Rectal smooth muscle tissue (tissue), 1 donor: ENCODE measurements around the gene CAND1.

ENCODE experiments used
- H3K27ac ChIP-seq: one replicate; pipeline ENCODE4 v1.7.0; 2013; ENCODE audit warnings: low read depth, low read length, inconsistent platforms
- H3K27me3 ChIP-seq: one replicate; pipeline ENCODE4 v1.7.0; 2013; ENCODE audit warnings: low read length; ENCODE audit not compliant: control insufficient read depth, insufficient read depth
- H3K36me3 ChIP-seq: one replicate; pipeline ENCODE4 v1.7.0; 2013; ENCODE audit warnings: low read length; ENCODE audit not compliant: control insufficient read depth, insufficient read depth
- H3K4me1 ChIP-seq: one replicate; pipeline ENCODE4 v1.7.0; 2013; ENCODE audit warnings: low read length; ENCODE audit not compliant: control insufficient read depth, insufficient read depth
- H3K4me3 ChIP-seq: one replicate; pipeline ENCODE4 v1.7.0; 2013; ENCODE audit warnings: low read length
- H3K9ac ChIP-seq: one replicate; pipeline ENCODE4 v1.7.0; 2013; ENCODE audit warnings: low read length

CAND1 gene

GRCh38 chr12:67287311-67287710 is 18.2 kb downstream of the CAND1 start:
- Histone ChIP-seq H3K27ac (no peak overlapping the region), H3K27me3 (no peaks in the 10 kb centered on the region), H3K36me3 (peaks cover 2% of the 10 kb centered on the region), H3K4me1 (no peaks in the 10 kb centered on the region), H3K9ac (no peak overlapping the region), H3K4me3 (no peak overlapping the region)

DNA sequence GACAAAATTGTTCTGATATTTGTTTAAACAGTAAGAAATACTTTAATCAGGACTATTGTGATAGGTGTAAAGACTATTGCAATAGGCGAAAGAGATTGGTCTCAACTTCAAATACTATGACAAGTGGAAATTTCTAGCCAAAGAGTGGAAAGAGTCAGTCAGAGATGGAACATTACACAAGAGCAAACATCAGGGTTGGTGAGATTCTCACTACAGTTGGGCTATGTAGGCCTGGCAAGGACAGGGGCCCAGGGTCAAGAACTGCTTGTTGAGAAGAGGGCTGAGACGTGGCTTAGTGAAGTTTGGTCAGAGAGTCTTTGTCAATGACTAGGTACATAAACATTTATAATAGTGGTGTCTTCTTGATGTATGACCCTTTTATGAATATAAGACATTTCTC is 19.4 kb downstream of the CAND1 start:
- no peak overlapping the region for H3K9ac ChIP-seq
- H3K27ac ChIP-seq: no peak overlapping the region
- no peaks in the 10 kb centered on the region for H3K27me3 ChIP-seq
- peaks cover 2% of the 10 kb centered on the region for H3K36me3 ChIP-seq
- H3K4me1 ChIP-seq: no peaks in the 10 kb centered on the region
- H3K4me3 ChIP-seq: no peak overlapping the region

DNA sequence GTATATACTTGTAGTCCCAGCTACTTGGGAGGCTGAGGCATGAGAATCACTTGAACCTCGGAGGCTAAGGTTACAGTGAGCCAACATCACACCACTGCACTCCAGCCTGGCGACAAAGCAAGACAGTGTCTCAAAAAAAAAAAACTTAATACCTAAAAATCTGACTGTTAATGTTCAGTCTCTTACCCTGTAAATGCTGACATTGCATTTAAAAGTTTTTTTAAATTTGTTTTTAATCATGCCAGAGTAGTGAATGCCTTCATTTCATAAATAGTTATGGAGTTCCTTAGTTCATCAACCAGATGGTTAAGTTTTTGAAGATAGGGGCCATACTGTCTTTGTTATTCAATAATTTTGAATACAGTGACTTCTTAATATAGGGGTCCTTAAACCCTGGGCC is 21.2 kb downstream of the CAND1 start:
- no peaks in the 10 kb centered on the region for H3K36me3 ChIP-seq
- no peak overlapping the region for H3K27ac ChIP-seq
- H3K4me3 ChIP-seq: no peak overlapping the region
- H3K4me1 ChIP-seq: no peaks in the 10 kb centered on the region
- no peak overlapping the region for H3K9ac ChIP-seq
- no peaks in the 10 kb centered on the region for H3K27me3 ChIP-seq

DNA sequence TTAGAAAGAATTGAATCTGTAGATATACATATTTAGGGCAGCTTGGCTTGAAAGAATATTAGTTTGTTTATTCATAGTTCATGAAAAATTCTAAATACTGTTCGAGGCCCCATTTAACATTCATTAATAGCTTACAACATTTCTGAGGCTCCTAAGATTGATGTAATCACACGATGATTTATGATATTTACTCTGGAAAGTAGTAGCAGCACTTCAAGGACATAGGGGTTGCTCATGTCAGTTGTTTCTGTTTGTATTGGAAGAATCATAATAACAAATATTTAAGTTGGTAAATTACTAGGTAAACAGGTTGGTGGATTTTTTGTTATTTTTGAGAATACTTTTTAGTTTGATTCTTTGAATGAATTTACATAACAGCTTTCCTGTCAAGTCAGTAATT is 30.4 kb downstream of the CAND1 start:
- Histone ChIP-seq H3K36me3 (peaks cover 7% of the 10 kb centered on the region), H3K4me3 (no peak overlapping the region), H3K27ac (no peak overlapping the region), H3K4me1 (no peaks in the 10 kb centered on the region), H3K27me3 (no peaks in the 10 kb centered on the region), H3K9ac (no peak overlapping the region)

DNA sequence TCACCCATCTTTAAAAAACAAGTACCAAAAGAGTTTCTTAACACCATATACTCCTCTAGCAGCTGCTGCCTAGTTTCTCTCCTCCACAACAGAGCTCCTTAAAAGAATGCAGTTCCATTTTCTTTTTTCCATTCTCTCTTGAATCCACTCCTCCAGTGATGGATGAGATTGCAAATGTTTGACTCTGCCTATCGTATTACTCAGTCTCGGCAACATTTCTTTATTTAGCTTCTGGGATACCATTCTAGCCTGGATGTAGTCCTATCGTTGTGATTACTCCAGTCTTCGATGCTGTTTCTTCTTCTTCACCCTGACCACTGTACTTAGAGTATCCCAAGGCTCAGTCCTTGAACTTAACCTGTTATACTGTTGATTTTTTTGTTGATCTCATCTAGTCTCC is 30.8 kb downstream of the CAND1 start:
- no peak overlapping the region for H3K27ac ChIP-seq
- H3K4me1 ChIP-seq: no peaks in the 10 kb centered on the region
- H3K27me3 ChIP-seq: no peaks in the 10 kb centered on the region
- no peak overlapping the region for H3K9ac ChIP-seq
- peaks cover 7% of the 10 kb centered on the region for H3K36me3 ChIP-seq
- H3K4me3 ChIP-seq: no peak overlapping the region

GRCh38 chr12:67302162-67302561 is 33.0 kb downstream of the CAND1 start:
- H3K36me3 ChIP-seq: peaks cover 22% of the 10 kb centered on the region

GRCh38 chr12:67305544-67305943 is 36.4 kb downstream of the CAND1 start:
- Histone ChIP-seq H3K4me1 (no peaks in the 10 kb centered on the region), H3K4me3 (no peak overlapping the region), H3K27me3 (no peaks in the 10 kb centered on the region), H3K27ac (no peak overlapping the region), H3K9ac (no peak overlapping the region), H3K36me3 (peaks cover 32% of the 10 kb centered on the region)

More at GRCh38 chr12:67302162-67302561, 33.0 kb downstream of the CAND1 start:
- no peaks in the 10 kb centered on the region for H3K27me3 ChIP-seq
- H3K9ac ChIP-seq: no peak overlapping the region
- no peaks in the 10 kb centered on the region for H3K4me1 ChIP-seq
- no peak overlapping the region for H3K4me3 ChIP-seq
- no peak overlapping the region for H3K27ac ChIP-seq

DNA sequence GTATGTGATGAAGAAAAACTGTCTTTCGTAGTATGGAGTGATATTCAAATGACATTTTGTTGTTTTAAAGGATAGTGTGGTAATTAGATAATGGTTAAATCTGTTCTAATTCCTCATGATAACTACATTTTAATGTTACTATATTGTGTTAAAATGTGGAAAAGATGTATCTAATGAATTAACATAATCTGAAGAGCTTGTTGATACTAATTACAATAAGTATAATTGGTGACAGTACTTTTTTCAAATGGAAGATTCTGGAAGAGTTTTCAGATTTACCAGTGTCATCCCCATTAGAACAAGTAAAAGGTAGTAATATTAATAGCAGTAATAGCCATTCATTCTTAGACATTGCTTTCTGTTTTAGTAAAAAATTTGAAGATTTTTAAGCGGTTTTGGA is 37.6 kb downstream of the CAND1 start:
- H3K4me1 ChIP-seq: no peaks in the 10 kb centered on the region
- no peak overlapping the region for H3K9ac ChIP-seq
- H3K4me3 ChIP-seq: no peak overlapping the region
- H3K27me3 ChIP-seq: no peaks in the 10 kb centered on the region
- H3K27ac ChIP-seq: no peak overlapping the region
- H3K36me3 ChIP-seq: peaks cover 32% of the 10 kb centered on the region

GRCh38 chr12:67315661-67316060 is 46.5 kb downstream of the CAND1 start:
- H3K27ac ChIP-seq: no peak overlapping the region
- no peak overlapping the region for H3K4me3 ChIP-seq
- no peaks in the 10 kb centered on the region for H3K4me1 ChIP-seq
- H3K27me3 ChIP-seq: no peaks in the 10 kb centered on the region
- no peak overlapping the region for H3K9ac ChIP-seq
- peaks cover 5% of the 10 kb centered on the region for H3K36me3 ChIP-seq

- Histone ChIP-seq H3K4me1 (no peaks in the 10 kb centered on the region), H3K36me3 (no peaks in the 10 kb centered on the region), H3K27ac (no peak overlapping the region), H3K27me3 (no peaks in the 10 kb centered on the region), H3K9ac (no peak overlapping the region), H3K4me3 (no peak overlapping the region)
Observed at GRCh38 chr12:67318786-67319185, 49.6 kb downstream of the CAND1 start.

DNA sequence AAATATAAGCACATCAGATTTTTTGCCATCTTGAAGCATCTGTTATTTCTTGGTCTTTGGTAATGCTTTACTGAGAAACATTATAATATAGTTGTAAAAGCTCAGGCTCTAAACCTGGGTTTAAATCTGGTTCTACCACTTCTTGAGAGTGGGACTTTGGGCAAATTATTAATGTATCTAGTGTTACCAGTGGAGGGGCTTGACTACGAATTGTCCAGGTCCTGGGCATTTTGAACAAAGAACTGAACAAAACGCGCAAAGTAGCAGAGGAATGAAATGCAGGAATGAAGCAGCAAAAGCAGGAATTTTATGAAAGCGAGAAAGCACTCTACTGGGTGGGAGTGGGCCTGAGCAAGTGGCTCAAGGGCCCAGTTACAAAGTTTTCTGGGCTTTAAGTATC is 50.8 kb downstream of the CAND1 start:
- H3K36me3 ChIP-seq: no peaks in the 10 kb centered on the region
- no peaks in the 10 kb centered on the region for H3K4me1 ChIP-seq
- no peak overlapping the region for H3K27ac ChIP-seq
- no peak overlapping the region for H3K9ac ChIP-seq
- no peaks in the 10 kb centered on the region for H3K27me3 ChIP-seq
- no peak overlapping the region for H3K4me3 ChIP-seq

DNA sequence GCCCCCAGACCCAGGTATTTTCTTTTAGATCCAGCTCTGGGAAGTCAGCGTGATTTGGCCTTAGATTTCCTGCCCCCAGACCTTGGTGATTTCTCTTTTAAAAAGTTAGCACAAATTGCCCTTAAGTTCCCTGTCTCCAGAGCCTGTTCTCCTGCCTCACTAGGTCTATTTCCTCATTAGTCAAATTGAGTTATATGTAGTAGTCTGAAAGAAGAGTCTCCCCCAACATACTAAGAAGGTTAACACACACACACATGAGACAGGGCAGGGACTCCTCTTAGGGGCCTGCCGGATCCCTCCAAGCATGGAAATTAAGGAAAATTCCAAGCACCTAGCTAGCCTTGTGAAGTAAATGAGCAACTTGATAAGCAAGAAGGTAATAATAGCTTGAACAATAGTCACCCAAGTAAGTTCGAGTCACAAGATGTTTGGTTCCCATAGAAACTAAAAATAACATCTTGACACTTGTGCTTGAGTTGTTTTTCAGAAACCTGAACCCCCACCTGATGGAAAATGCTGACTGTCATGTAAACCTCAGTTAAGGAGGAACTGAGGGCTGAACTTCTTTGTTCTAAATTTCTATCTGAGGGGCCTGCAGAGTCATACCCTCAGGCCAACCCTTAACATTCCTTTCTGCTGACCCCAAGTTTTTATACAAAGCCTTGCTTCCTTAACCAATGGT is 51.6 kb downstream of the CAND1 start:
- Histone ChIP-seq H3K27ac (no peak overlapping the region), H3K4me3 (no peak overlapping the region), H3K36me3 (no peaks in the 10 kb centered on the region)

DNA sequence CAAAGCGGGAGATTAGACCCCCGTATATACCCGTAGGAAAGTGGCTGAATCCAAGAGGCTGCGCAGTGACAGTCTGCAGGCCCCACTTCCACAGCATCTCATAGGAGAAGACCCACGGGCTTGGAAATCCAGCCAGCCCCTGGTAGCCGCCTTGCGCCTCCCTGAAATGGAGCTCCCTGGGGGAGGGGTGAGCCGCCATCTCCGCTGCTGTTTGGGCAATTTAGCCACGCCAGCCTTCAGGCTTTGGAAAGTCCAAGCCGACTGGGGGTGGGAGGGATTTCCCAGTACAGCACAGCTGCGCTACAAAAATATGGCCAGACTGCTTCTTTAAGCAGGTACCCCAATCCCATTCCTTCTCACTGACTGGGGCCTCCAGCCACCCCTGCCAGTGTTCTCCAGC is 53.4 kb downstream of the CAND1 start:
- H3K36me3 ChIP-seq: no peaks in the 10 kb centered on the region
- H3K27me3 ChIP-seq: no peaks in the 10 kb centered on the region
- no peak overlapping the region for H3K27ac ChIP-seq
- no peaks in the 10 kb centered on the region for H3K4me1 ChIP-seq
- H3K4me3 ChIP-seq: no peak overlapping the region
- no peak overlapping the region for H3K9ac ChIP-seq

More for the DNA sequence above, 51.6 kb downstream of the CAND1 start:
- no peaks in the 10 kb centered on the region for H3K4me1 ChIP-seq
- no peak overlapping the region for H3K9ac ChIP-seq
- no peaks in the 10 kb centered on the region for H3K27me3 ChIP-seq
